AG09309 (cell line): ENCODE data around the gene AGRN.
"Not testable (repeated sequence)": the region's sequence is repeated elsewhere in the genome, so short reads cannot be mapped to it uniquely, and the experiment has no call there.

Experiments
- DNase-seq: peaks from one replicate; pipeline ENCODE4 v3.0.0-alpha.2; 2010; ENCODE audit warnings: low read depth
- H3K4me3 ChIP-seq: 2 replicates; pipeline ENCODE4 v1.5.1; 2011; ENCODE audit warnings: mild to moderate bottlenecking, low read depth, low read length, moderate library complexity; ENCODE audit not compliant: control insufficient read depth
- TF ChIP-seq, protein P1 (sequence below): IDR thresholded peaks from 2 replicates; pipeline ENCODE4 v1.5.1; 2011; ENCODE audit warnings: mild to moderate bottlenecking, low read depth, low read length, inconsistent platforms; ENCODE audit not compliant: insufficient read depth, control insufficient read depth; ENCODE audit errors: missing control alignments

AGRN gene

DNA sequence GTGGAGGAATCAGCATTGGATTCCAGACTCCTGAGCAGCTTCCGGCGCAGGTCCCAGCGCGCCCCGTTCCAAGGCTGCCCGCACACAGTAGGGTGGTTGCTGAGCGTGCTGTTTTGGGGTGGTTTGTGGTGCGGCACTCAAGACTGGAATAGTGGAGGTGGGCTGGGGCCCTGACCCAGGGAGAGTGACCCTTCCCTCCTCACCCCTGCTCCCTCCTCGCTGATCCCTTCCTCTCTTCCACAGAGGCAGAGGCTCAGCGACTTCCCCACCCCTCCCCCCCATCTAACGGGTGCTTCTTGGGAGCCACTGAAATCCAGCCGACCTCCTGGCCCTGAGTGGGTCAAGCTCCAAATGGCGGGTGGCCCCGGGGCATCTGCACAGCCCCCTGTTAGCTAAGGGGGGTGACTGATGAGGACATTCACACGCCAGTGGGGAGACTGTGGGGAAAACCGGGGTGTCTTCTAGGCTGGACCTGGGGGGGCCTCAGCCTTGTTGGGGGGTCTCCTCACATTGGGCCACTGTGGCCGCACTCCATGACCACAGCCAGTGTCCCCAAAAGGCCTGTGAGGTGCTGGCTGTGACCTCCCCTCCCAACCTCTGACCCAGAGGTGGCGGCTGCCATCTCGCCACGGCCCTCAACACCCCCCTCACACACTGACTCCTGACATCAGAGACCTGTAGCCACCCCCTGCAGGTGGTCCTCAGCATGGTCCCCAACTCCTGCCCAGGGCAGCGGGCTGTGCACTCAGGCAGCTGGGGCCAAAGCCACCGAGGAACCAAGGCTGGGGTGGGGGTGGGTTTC, 16.1 kb upstream of the AGRN start:
- DNase-seq: no peak
- TF ChIP-seq, protein P1, sequence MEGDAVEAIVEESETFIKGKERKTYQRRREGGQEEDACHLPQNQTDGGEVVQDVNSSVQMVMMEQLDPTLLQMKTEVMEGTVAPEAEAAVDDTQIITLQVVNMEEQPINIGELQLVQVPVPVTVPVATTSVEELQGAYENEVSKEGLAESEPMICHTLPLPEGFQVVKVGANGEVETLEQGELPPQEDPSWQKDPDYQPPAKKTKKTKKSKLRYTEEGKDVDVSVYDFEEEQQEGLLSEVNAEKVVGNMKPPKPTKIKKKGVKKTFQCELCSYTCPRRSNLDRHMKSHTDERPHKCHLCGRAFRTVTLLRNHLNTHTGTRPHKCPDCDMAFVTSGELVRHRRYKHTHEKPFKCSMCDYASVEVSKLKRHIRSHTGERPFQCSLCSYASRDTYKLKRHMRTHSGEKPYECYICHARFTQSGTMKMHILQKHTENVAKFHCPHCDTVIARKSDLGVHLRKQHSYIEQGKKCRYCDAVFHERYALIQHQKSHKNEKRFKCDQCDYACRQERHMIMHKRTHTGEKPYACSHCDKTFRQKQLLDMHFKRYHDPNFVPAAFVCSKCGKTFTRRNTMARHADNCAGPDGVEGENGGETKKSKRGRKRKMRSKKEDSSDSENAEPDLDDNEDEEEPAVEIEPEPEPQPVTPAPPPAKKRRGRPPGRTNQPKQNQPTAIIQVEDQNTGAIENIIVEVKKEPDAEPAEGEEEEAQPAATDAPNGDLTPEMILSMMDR: no peak
- H3K4me3 ChIP-seq: no peak overlapping the region

DNA sequence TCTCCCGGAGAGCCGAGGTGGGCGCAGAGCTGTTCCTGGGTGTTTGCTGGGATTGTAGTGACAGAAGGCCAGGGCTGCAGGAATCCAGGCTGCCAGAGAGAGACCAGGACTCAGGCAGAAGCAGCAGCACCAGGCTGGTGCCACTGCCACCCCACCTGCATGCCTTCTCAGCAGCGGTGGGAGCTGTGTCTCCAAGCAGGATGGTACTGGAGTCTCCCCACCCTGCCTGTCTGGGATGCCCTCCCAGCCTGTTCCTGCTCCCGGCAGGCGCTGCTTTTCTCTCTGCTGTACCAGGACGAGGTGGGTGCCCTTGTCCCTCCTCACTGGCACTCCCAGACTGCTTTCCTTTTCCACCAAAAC, 15.5 kb upstream of the AGRN start:
- no peak overlapping the region for H3K4me3 ChIP-seq
- DNase-seq: no peak
- TF ChIP-seq, protein P1: no peak

DNA sequence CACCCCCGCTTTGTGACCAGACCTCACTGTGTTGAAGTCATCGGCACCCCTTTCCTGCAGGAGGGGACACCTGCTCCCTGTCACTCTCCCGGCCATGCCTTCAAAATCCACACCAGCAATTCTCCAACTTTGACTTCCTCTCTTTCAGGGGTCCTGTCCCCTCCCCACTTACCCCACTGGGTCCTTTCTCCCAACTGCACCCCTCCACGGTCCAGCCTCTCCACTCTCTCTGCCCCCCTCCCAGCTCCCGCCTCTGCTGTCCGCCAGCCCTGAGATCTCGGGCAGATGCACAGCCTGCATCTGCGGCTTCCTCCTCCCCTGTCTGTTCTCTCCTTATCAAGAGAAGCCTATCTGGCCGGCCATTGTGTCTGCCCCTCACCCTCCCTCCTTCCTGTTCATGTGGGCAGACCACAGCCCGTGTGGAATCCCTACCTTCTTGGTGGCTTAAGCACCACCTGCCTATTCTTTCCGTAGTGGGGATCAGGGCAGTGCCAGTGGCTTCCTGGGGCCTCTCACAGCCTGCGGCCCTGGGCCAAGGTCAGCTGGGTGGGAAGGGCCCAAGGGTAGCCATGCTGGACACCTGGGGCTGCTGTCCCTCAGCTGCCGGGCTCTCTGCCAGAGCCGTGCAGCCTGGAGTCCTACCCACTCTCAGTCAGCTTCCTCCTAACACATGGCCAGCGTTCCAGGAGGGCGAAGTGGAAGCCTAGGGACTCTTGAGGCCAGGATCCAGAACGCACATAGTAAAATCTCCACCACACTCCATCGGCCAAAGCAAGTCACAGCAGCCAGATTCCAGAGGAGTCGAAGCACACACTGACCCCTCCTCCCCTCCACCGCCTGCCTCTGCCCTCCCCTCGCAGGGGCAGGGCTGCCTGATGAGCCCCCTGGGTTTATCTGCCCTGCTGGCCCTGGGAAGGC, 14.9 kb upstream of the AGRN start:
- H3K4me3 ChIP-seq: no peak overlapping the region
- TF ChIP-seq, protein P1: no peak
- no peak for DNase-seq

DNA sequence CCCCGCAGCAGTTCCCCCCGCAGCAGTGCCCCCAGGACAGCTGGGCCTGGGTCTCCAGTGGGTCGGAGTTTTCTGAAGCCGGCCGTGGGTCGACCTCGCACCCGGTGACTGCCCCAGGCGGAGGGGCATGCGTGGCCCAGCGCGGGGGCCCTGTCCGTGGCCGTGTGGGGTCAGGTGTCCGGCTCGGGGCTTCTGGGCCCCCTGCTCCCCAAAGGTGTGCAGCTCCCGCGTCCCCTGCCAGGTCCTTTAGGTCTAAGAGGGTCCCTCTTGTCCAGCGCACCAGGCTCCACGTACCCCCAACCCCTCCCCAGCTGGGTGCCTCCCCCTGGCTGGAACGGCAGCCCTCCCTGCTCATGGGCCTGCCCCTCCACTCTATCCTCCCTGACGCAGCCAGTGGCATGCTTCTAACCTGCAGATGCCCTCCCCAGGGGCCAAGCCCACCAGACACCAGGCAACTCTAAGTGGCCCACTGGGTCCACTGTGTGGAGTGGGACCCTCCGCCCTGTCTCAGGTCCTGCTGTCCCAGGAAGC, 14.1 kb upstream of the AGRN start:
- TF ChIP-seq, protein P1: no peak
- H3K4me3 ChIP-seq: no peak overlapping the region

DNA sequence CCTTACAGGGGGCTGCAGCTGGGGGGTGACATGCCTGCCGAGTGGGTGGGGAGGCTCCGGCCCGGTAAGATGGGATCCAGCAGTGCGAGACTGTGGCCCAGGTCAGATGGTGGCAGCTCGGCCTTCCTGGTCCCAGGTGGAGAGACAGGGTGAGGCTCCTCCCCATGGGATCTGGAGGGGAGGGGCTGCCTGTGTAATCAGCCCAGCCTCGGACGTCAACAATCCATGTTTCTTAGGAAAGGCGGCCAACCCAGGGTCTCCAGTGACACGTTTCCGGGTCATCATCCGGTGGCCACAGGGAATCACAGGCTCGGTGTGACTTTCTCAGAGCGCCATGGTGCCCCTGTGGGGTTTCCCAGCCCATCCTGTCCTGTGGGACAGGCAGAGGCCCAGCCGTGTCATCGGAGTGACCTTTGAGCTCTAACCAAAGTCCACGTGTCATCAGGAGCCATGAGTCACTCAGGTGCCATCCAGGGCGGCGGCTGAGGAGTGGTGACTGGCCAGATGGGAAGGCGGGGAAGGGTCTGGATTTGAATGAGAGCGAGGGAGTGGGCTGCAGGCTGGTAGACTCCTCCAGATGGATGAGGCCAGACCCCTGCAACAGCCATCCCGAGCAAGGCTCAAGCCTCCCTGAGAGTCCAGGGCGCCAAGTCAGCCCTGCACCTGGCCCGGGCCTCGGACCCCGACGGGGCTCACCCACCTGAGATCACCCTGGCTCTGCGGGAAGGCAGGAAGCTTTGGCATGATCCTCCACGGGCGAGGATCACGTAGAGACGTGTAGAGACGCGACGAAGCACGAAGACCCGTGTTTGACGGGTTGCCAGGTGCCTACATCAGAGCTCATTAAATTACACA, 13.4 kb upstream of the AGRN start:
- TF ChIP-seq, protein P1: no peak
- no peak overlapping the region for H3K4me3 ChIP-seq
- DNase-seq: no peak

More for the DNA sequence above, 14.1 kb upstream of the AGRN start:
- DNase-seq: no peak

DNA sequence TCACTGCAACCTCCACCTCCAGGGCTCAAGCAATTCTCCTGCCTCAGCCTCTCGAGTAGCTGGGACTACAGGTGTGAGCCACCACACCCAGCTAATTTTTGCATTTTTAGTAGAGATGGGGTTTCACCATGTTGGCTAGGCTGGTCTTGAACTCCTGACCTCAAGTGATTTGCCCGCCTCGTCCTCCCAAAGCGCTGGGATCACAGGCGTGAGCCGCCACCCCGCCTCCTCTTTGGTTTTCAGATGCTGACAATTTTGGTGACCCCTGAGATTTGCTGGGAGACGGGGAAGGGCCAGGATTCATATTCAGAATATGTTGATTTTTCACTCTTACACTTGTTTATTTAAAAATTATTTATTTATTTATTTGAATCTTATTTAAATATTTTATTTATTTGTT, 9.8 kb upstream of the AGRN start:
- H3K4me3 ChIP-seq, DNase-seq: not testable (repeated sequence)
